Activated naive CD4-positive, alpha-beta T cell treated with anti-CD3 and anti-CD28 coated beads, Interleukin-2, amount 50 U/mL, for 72 hours (primary cell): ENCODE results near the gene CTLA4. TPM values are rescaled to one million over a fixed set of nuclear protein-coding genes. Genes with fewer than 3 reads are reported as not detected.

Source experiments
- ATAC-seq, 2 donors: fragments of 150-1000 bp; cut with Tn5 transposase; 2 replicates each; pipeline ENCODE4 v1.10.0; 2021; ENCODE audit warnings: mild to moderate bottlenecking in 2 of 2, moderate library complexity in 2 of 2
- DNase-seq, 2 donors: peaks; one replicate each; pipeline ENCODE4 v3.0.0; 2021 to 2022; ENCODE audit warnings: low spot score in 2 of 2
- H3K27ac Mint-ChIP-seq, 2 donors: one replicate each; pipeline ENCODE4 v1.8.0; 2022; ENCODE audit warnings: mild to moderate bottlenecking in 2 of 2, mixed read lengths in 2 of 2
- H3K36me3 Mint-ChIP-seq, 2 donors: one replicate each; pipeline ENCODE4 v1.8.0; 2022; ENCODE audit warnings: mixed read lengths in 2 of 2
- H3K9me3 Mint-ChIP-seq, 2 donors: one replicate each; pipeline ENCODE4 v1.8.0; 2022; ENCODE audit warnings: mixed read lengths in 2 of 2
- total RNA-seq, 2 donors: library from RNA; stranded (reverse); gene quantifications; one replicate each; pipeline ENCODE4 v1.2.3, GENCODE V29; 2022

Gene CTLA4
- 10 to 100 TPM; 55.0 to 61.7 TPM for total RNA-seq

DNA sequence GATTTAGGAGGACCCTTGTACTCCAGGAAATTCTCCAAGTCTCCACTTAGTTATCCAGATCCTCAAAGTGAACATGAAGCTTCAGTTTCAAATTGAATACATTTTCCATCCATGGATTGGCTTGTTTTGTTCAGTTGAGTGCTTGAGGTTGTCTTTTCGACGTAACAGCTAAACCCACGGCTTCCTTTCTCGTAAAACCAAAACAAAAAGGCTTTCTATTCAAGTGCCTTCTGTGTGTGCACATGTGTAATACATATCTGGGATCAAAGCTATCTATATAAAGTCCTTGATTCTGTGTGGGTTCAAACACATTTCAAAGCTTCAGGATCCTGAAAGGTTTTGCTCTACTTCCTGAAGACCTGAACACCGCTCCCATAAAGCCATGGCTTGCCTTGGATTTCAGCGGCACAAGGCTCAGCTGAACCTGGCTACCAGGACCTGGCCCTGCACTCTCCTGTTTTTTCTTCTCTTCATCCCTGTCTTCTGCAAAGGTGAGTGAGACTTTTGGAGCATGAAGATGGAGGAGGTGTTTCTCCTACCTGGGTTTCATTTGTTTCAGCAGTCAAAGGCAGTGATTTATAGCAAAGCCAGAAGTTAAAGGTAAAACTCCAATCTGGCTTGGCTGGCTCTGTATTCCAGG is at the start of gene CTLA4:
Gene CTLA4 (plus strand): TSS at position 211 of the 640 bp plus-strand sequence. CDS start 172 bp downstream, at position 383.
- Mint-ChIP-seq H3K36me3 (peaks cover 59 to 76% of the 10 kb centered on the region in 2 donors), H3K27ac (peak within 1 kb of the TSS; percentile 98 to 100), H3K9me3 (peaks cover 13% of the 10 kb centered on the region in 2 donors)
- ATAC-seq (peak; percentile 30 to 54), DNase-seq (peak in 1 of 2 donors; percentile 22)

DNA sequence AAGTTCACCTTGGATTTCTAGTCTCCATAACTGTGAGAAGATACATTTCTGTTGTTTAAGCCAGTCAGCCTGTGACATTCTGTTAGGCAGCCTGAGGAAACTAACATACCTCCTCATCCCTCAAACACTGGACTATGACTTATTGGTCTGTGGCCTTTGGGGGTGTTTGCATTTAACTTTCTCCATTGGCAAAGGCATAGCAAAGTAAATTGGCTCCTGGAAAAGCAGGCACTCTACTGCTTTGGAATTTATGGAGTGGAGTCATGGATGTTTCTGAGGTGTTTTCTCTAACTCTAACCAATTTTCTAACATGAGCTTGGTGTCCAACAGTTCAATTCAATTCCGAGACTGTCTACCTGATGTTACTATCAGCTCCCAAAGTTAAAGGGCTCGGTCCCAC is 48.9 kb upstream of the CTLA4 start:
- H3K27ac Mint-ChIP-seq: no peak overlapping the region
- ATAC-seq: no peak
- H3K9me3 Mint-ChIP-seq: no peaks in the 10 kb centered on the region

DNA sequence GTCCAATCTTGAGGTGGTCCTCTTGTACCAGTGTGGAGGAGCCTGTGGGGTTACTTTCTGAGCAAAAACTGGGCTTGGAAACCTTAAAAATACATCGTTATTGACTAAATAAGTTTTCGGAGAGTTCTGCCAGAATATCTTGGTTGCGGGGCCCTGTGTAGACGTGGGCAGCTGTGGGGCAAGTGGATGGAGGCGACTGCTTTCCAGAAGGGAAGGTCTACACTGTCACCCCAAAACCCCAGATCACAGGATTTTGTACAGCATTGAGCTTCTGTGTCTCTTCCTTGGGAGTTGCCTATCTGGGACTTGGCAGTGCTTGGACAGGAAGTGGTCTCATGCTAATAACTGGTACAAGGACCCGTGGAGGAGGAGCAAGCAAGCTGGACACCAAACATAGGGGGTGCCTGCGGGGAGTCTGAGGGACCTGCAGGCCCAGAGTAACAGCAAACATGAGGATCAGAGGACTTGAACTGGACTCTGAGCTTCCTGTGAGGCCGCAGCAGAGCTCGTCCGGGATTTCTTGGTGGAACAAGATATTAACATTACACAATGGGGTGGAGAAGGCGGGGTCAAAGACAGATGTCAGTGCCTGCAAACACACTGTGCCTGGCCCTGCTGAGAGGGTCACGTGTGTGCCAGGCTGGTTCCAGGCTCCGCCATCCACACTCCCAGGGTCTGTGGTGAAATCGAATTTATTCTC is 48.0 kb upstream of the CTLA4 start:
- Mint-ChIP-seq H3K27ac (no peak overlapping the region), H3K36me3 (no peaks in the 10 kb centered on the region), H3K9me3 (peaks cover 0 to 2% of the 10 kb centered on the region in 2 donors)
- no peak for DNase-seq
- no peak for ATAC-seq

More for the DNA sequence above, 48.9 kb upstream of the CTLA4 start:
- peaks cover 0 to 7% of the 10 kb centered on the region in 2 donors for H3K36me3 Mint-ChIP-seq
- no peak for DNase-seq

DNA sequence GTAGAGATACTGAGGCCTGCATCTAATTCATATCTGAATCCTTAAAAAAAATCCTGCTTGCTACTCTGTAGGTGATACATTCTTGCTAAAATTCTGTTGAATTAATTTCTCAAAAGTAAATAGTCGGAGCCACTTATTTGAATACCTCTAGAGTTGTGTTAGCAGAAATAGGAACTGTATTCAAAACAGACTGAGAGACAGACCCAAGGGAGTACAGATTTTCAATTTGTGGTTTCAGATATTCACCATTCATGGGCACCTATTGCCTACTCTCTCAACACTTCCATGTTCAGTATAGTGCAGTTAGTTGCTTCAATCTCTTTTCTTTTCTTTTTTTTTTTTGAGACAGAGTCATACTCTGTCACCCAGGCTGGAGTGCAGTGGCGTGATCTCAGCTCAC is 46.6 kb upstream of the CTLA4 start:
- H3K36me3 Mint-ChIP-seq: peaks cover 0 to 3% of the 10 kb centered on the region in 2 donors
- peaks cover 0 to 3% of the 10 kb centered on the region in 2 donors for H3K9me3 Mint-ChIP-seq

DNA sequence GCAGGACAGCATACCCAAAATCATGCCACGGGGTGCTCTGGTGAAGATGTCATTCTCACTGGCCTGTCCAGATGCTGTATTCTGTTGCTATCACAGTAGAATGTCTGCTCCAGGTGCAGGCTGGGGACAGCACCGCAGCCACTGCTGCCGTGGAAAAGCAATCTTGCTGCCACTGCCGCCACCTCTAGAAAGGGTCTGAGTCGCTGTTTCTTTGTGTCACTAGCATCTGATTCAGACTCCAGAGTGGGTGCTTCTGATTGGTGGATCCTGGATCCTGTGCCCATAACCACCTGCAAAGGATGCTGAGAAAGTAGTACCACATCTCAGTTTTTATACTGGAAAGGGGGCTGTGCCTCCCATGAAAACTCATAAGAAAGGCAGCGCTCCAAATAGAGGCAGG is 45.3 kb upstream of the CTLA4 start:
- Mint-ChIP-seq H3K36me3 (peaks cover 0 to 16% of the 10 kb centered on the region in 2 donors), H3K9me3 (peaks cover 6 to 8% of the 10 kb centered on the region in 2 donors), H3K27ac (no peak overlapping the region)
- DNase-seq (no peak), ATAC-seq (peak; percentile 23 to 61)

More for the DNA sequence above, 46.6 kb upstream of the CTLA4 start:
- H3K27ac Mint-ChIP-seq: no peak overlapping the region
- DNase-seq (no peak), ATAC-seq (no peak)

DNA sequence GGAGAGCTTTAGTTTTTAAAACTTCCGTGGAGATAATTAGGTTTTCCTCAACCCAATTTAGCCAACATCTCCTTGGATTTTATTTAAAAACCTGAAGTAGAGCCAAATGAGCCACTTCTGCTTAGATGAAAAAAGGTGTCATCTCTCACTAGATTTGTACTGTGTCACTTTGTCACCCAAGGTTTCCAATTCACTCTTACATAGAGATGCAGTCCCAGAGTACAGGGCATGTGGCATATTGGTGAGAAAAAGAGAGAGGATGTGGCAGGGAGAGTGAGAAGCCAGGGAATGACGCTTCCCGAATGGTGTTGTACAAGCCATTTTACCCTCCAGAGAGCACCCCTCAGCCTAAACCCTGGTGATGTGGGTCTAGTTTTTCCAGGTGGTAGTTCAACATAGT is 44.4 kb upstream of the CTLA4 start:
- ATAC-seq (peak in 1 of 2 donors; percentile 28), DNase-seq (no peak)
- Mint-ChIP-seq H3K36me3 (peaks cover under 1 to 24% of the 10 kb centered on the region in 2 donors), H3K9me3 (peaks cover 8 to 13% of the 10 kb centered on the region in 2 donors), H3K27ac (no peak overlapping the region)

DNA sequence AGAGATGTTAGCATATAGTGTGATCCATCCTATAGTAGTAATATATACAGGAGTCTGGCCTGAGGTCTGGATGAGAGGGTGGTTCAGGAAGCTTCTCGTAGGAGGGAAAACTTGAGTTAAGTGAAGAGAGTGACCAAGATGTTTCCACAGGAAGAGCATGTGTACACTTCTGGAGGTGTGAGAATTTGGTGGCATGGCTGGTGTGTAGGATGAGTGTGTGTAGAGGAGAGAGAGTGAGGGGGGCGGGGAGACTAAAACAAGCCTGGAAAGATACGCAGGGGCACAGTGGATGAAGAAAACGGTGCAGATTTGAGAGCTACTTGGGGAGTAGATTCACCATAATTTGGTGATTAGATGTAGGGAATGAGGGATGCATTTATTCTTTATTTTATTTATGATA is 43.5 kb upstream of the CTLA4 start:
- no peak for DNase-seq
- peak overlapping the region in 1 of 2 donors; percentile 1 for H3K27ac Mint-ChIP-seq
- ATAC-seq: peak; percentile 64 to 72
- peaks cover 6 to 30% of the 10 kb centered on the region in 2 donors for H3K36me3 Mint-ChIP-seq
- H3K9me3 Mint-ChIP-seq: peaks cover 8 to 16% of the 10 kb centered on the region in 2 donors

DNA sequence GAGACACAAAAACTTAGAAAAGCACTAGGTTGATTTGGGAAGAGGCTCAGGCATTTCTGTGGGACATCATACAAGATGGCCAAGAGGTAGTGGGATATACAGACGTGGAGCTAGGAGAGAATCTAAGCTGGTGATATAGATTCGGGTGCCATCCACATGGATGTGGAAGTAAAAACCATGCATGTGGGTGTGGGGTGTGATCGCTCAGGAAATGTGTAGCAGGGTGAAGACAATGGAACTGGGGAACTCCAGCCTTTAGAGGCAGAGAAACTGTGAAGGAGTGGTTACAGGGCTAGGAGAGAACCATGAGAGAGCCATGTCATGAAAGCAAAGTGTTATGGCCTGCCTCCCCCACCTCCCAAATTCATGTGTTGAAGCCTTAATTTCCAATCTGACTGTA is 43.0 kb upstream of the CTLA4 start:
- Mint-ChIP-seq H3K36me3 (peaks cover 6 to 30% of the 10 kb centered on the region in 2 donors), H3K27ac (peak overlapping the region in 1 of 2 donors; percentile 1), H3K9me3 (peaks cover 8 to 16% of the 10 kb centered on the region in 2 donors)
- DNase-seq (no peak), ATAC-seq (peak; percentile 41 to 48)

GRCh38 chr2:203826704-203827103 is 40.9 kb upstream of the CTLA4 start:
- no peak for DNase-seq
- peak overlapping the region in 1 of 2 donors; percentile 16 for H3K27ac Mint-ChIP-seq

DNA sequence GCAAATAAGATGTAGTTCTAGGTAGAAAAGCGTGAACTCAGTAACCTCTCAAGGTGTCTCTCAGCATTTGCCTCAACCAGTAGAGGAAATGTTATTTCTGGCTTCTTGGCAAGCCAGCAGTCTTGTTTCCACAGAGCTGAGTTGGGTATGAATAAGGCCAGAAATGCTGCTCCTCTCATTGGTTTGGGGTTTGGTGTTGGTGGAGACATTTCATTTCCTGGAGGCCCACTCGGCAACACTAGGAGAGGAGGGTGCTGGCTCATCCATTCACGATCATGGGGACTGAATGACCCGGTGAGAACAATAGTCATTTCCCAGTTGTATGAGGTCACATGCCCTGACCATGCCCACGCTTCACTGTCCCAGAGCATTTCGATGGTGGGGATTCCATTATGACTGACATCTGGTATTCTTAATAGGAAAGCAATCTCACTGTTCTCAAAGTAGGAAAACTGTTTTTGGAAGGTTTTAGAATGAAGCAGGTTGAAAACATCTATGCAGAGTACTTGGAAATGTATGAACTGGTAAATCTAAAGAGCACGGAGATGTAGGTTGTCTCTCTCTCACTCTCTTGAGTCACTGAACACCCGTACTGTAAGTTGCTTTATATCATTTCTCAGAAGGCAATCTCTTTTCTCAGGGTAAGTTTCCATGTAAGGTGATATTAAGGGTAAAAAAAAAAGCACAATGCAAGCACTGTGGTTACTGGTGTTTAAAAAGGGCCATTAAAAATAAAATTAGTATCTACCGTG is 37.1 kb upstream of the CTLA4 start:
- peaks cover 6 to 16% of the 10 kb centered on the region in 2 donors for H3K9me3 Mint-ChIP-seq
- ATAC-seq (peak; percentile 94 to 96), DNase-seq (peak; percentile 61 to 78)
- H3K36me3 Mint-ChIP-seq: peaks cover 6 to 30% of the 10 kb centered on the region in 2 donors
- peak overlapping the region; percentile 84 to 96 for H3K27ac Mint-ChIP-seq

More at GRCh38 chr2:203826704-203827103, 40.9 kb upstream of the CTLA4 start:
- ATAC-seq: no peak
- peaks cover 6 to 30% of the 10 kb centered on the region in 2 donors for H3K36me3 Mint-ChIP-seq
- H3K9me3 Mint-ChIP-seq: peaks cover 8 to 16% of the 10 kb centered on the region in 2 donors

DNA sequence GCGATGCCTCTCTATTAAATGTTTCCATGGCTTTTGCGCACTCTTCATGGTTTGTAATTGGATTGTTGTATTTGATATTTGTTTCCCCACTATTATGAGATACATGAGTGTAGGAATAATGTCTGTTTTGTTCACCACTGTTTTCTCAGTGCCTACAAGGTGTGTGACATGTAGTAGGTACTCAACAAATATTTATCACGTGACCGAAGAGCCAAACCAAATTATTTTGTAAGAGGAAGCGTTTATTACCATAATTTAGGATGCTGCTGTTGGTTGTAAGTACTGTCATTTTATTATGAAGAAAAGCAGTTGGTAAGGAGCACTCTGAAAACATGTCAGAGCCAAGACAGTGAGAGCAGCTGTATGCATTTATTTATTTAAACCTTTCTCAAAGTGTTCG is 32.2 kb upstream of the CTLA4 start:
- ATAC-seq (no peak), DNase-seq (no peak)
- peaks cover 0 to 5% of the 10 kb centered on the region in 2 donors for H3K9me3 Mint-ChIP-seq
- H3K36me3 Mint-ChIP-seq: no peaks in the 10 kb centered on the region
- no peak overlapping the region for H3K27ac Mint-ChIP-seq

- Mint-ChIP-seq H3K36me3 (no peaks in the 10 kb centered on the region), H3K27ac (no peak overlapping the region), H3K9me3 (peaks cover 0 to 5% of the 10 kb centered on the region in 2 donors)
- DNase-seq: no peak
- no peak for ATAC-seq
These were observed 31.4 kb upstream of the CTLA4 start for GRCh38 chr2:203835892-203836800.

DNA sequence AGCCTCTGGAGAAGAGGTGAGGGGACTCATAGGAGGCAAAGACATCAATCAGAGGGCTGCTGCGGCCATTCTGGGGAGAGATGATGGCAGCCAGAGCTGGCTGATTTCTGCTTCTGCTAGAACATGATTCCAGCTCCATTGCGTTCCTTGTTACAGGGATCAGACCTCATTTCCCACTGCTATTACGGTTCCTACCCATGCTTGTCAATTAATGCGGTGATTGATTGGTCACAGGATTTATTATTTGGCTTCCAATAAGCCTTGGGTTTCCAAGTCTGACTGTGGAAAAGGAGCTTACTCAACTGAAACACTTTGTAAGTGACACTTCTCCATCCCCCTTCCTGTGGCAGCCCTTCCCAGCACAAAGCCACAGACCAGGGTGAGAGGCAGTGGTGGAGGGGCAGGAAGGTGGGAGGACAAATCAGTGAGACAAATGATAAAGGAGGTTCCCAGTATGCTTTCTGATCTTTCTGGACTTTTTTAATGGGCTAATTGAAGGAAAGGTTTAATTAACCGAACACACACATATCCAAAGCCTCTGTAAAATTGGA is 26.8 kb upstream of the CTLA4 start:
- ATAC-seq: no peak
- Mint-ChIP-seq H3K36me3 (no peaks in the 10 kb centered on the region), H3K27ac (no peak overlapping the region), H3K9me3 (peaks cover 0 to 5% of the 10 kb centered on the region in 2 donors)
- DNase-seq: no peak

- no peak for DNase-seq
- ATAC-seq: no peak
- H3K27ac Mint-ChIP-seq: no peak overlapping the region
- peaks cover 0 to 5% of the 10 kb centered on the region in 2 donors for H3K9me3 Mint-ChIP-seq
- H3K36me3 Mint-ChIP-seq: no peaks in the 10 kb centered on the region
These were observed 25.9 kb upstream of the CTLA4 start for GRCh38 chr2:203841654-203842053.

GRCh38 chr2:203842373-203842772 is 25.2 kb upstream of the CTLA4 start:
- DNase-seq (no peak), ATAC-seq (peak in 1 of 2 donors; percentile 77)
- Mint-ChIP-seq H3K36me3 (no peaks in the 10 kb centered on the region), H3K27ac (no peak overlapping the region), H3K9me3 (peaks cover 0 to 5% of the 10 kb centered on the region in 2 donors)
